Psoas muscle (tissue), 8 donors: ENCODE results near the gene FPGS. TPM values are rescaled to one million over a fixed set of nuclear protein-coding genes. Genes with fewer than 3 reads are reported as not detected.

Source experiments
- ATAC-seq, 4 donors: fragments of 200-7000 bp; cut with Tn5 transposase; one replicate each; pipeline ENCODE4 v1.9.1; 2020; ENCODE audit warnings: moderate library complexity in 3 of 4, mild to moderate bottlenecking in 2 of 4
- DNase-seq, 2 donors: peaks; one replicate each; pipeline ENCODE4 v3.0.0-alpha.2; 2020
- H3K27ac ChIP-seq: fragments of 200-600 bp; one replicate; pipeline ENCODE4 v1.8.0; 2022
- H3K27me3 ChIP-seq, 3 donors: fragments of 200-600 bp in 1 of 3; one replicate each; pipeline versions ENCODE4 v1.6.1 to v1.8.0; 2013 to 2022; ENCODE audit warnings: low read length in 2 of 3, mild to moderate bottlenecking in 2 of 3, moderate library complexity in 1 of 3; ENCODE audit not compliant: insufficient read depth in 3 of 3
- H3K36me3 ChIP-seq, 2 donors: fragments of 200-600 bp in 1 of 2; one replicate each; pipeline versions ENCODE4 v1.6.1 to v1.8.0; 2013 to 2022; ENCODE audit warnings: low read depth in 1 of 2, mild to moderate bottlenecking in 1 of 2, moderate library complexity in 1 of 2; ENCODE audit not compliant: insufficient read depth in 1 of 2
- H3K4me1 ChIP-seq: fragments of 200-600 bp; one replicate; pipeline ENCODE4 v1.8.0; 2022
- H3K4me3 ChIP-seq: fragments of 200-600 bp; one replicate; pipeline ENCODE4 v1.8.0; 2022; ENCODE audit warnings: mild to moderate bottlenecking
- H3K9me3 ChIP-seq: fragments of 200-600 bp; one replicate; pipeline ENCODE4 v1.8.0; 2022
- CTCF ChIP-seq: fragments of 200-600 bp; IDR thresholded peaks from one replicate; pipeline ENCODE4 v1.8.0; 2022; ENCODE audit warnings: antibody characterized with exemption
- WGBS, 3 donors: extraction: QIAGEN DNeasy Blood & Tissue Kit; methylation state at CpG; one replicate each; pipeline versions ENCODE4 v1.1.6 to v1.1.7; 2013; 5-methylcytosine and 5-hydroxymethylcytosine counted together
- intact Hi-C, 2 donors: fragments of 100-400 bp; cut with DNase I; formaldehyde crosslinking; loops; one replicate each; pipeline versions ENCODE4 v1.11.0 to v1.14.2; 2022
- polyA plus RNA-seq, 3 donors: library from polyadenylated mRNA; stranded (reverse); fragments of 200-250 nt; gene quantifications; one replicate each; pipeline ENCODE4 v1.2.3, GENCODE V29; 2013
- total RNA-seq, 4 donors: library from RNA; stranded (reverse); fragmentation: NEBNext Ultra II Directional in 2 of 4; extraction: Animal tissue kit (Norgen Biotek cat#: 25700) in 2 of 4; gene quantifications; one replicate each; pipeline versions ENCODE4 v1.2.1 to v1.2.4, GENCODE V29; 2021 to 2023
- donor health status: healthy with polysubstance abuse.
- donor health status: DM: no; HTN: no; CAD: no; lungs with moderate emphysema.
- donor health status: Bipolar disorder and iron deficiency.
- donor health status: healthy.
- donor health status: DM: yes; HTN: yes; CAD: no.
- donor health status: DM: no; HTN: no; CAD: no.
- donor health status: DM: no; HTN: no; CAD: no.
- donor health status: DM: yes; HTN: yes; CAD: no.

Gene FPGS
- total and polyA plus RNA-seq, 7 donors, result 21.9 to 61.9 (median 39.7) TPM

DNA sequence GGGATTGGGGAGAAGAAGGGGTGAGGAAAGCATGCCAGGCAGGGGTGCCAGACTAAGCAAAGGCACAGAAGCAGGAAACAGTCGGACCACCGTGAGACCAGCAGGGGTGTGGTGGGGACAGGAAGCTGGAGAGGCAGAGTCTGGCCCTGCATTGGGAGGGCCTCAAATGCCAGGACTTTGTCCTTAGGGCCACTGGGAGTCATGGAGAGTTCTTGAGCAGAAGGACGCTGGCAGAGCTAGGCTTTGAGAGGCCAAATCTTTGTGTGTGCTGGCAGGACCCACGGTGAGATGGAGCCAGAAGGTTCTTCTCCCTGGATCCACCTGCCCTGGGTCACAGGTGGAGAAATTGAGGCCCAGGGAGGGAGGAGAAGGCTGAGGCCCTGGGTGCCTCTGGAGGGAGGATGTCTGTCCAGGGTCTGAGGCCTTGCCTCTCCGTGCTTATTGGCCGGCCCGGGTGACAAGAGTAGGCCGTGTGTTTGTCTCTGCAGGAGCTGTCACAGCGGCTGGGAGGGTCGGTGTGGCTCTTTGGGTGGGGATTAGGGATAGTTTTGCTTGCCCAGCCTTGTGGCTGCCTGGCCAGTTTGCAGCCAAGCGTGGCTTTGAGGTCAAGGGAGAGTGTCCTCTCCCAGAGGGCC lies 53.5 kb downstream of the FPGS start:
- TF ChIP-seq CTCF, result no peak
- intact Hi-C loops, result no loop called here
- 47 to 55% (median 52%) methylated on average over 11 of the region's 11 CpGs for WGBS, 3 donors
- Histone ChIP-seq H3K9me3 (no peaks in the 10 kb centered on the region), H3K4me1 (peaks cover 22% of the 10 kb centered on the region), H3K4me3 (no peak overlapping the region), H3K27me3 (no peaks in the 10 kb centered on the region), H3K36me3 (peaks cover 0 to 6% of the 10 kb centered on the region in 2 donors), H3K27ac (peak overlapping the region; percentile 32)
- ATAC-seq, result no peak
- no peak for DNase-seq

- H3K36me3 ChIP-seq, result peaks cover 0 to 6% of the 10 kb centered on the region in 2 donors
- no peak for TF ChIP-seq CTCF
- H3K27ac ChIP-seq, result peak overlapping the region; percentile 32
- no peaks in the 10 kb centered on the region for H3K27me3 ChIP-seq
- no peak for ATAC-seq
- H3K9me3 ChIP-seq, result no peaks in the 10 kb centered on the region
- intact Hi-C loops, result no loop called here
- WGBS, 3 donors, result 88 to 94% (median 91%) methylated on average over 8 of the region's 8 CpGs
- no peak for DNase-seq
- peaks cover 27% of the 10 kb centered on the region for H3K4me1 ChIP-seq
- H3K4me3 ChIP-seq, result no peak overlapping the region
These were observed 54.0 kb downstream of the FPGS start for GRCh38 chr9:127856729-127857116.

GRCh38 chr9:127857278-127857677 lies 54.6 kb downstream of the FPGS start:
- ATAC-seq (no peak), DNase-seq (no peak)
- intact Hi-C loops, result no loop called here
- 48 to 66% (median 61%) methylated on average over 4 of the region's 4 CpGs for WGBS, 3 donors
- H3K4me3 ChIP-seq, result no peak overlapping the region
- H3K36me3 ChIP-seq, result peaks cover 0 to 3% of the 10 kb centered on the region in 2 donors
- no peaks in the 10 kb centered on the region for H3K9me3 ChIP-seq
- H3K27me3 ChIP-seq, result no peaks in the 10 kb centered on the region
- peak overlapping the region; percentile 67 for H3K27ac ChIP-seq
- H3K4me1 ChIP-seq, result peaks cover 32% of the 10 kb centered on the region
- TF ChIP-seq CTCF, result no peak

- TF ChIP-seq CTCF, result no peak
- Histone ChIP-seq H3K27me3 (no peaks in the 10 kb centered on the region), H3K27ac (peak overlapping the region; percentile 67), H3K4me3 (no peak overlapping the region), H3K9me3 (no peaks in the 10 kb centered on the region), H3K36me3 (no peaks in the 10 kb centered on the region), H3K4me1 (peaks cover 40% of the 10 kb centered on the region)
- ATAC-seq, result peak in 1 of 4 donors; percentile 14
- intact Hi-C loops, result no loop called here
- WGBS, 3 donors, result 29 to 42% (median 33%) methylated on average over 12 of the region's 12 CpGs
- DNase-seq, result peak; percentile 72 to 82
These were observed 55.4 kb downstream of the FPGS start for GRCh38 chr9:127858041-127858512.

DNA sequence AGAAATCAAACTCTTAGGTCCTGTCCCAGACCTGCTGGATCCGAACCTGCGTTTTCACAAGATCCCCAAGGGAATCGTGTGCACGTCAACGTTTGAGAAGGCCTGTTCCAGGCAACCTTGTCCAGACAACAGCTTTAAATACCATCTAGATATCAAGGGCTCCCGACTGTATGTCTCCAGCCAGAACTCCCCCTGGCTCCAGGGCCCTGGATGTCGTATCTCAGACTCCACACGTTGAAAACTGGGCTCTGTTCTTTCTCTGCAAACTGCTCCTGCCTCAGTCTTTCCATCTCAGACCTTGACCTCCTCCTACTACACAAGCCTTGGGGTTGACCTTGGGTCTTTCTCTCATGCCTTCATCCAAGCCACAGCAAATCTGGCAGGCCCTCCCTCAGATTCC lies 57.6 kb downstream of the FPGS start:
- H3K27me3 ChIP-seq, result no peaks in the 10 kb centered on the region
- no peak for ATAC-seq
- TF ChIP-seq CTCF, result no peak
- no peak for DNase-seq
- H3K36me3 ChIP-seq, result peaks cover 0 to 3% of the 10 kb centered on the region in 2 donors
- intact Hi-C loops, result no loop called here
- peak overlapping the region; percentile 76 for H3K27ac ChIP-seq
- peaks cover 38% of the 10 kb centered on the region for H3K4me1 ChIP-seq
- 51 to 67% (median 64%) methylated on average over 8 of the region's 8 CpGs for WGBS, 3 donors
- H3K9me3 ChIP-seq, result no peaks in the 10 kb centered on the region
- no peak overlapping the region for H3K4me3 ChIP-seq
